ENCODE results near the gene ADAMTS10.

- TF ChIP-seq CTCF (IDR thresholded peaks at IDR 0.05 in 8 of 11, conservative IDR thresholded peaks at IDR 0.05 in 3 of 11): no peak
- TF ChIP-seq POLR2AphosphoS5 (IDR thresholded peaks at IDR 0.05): peak in 1 of 3 donors; percentile 69
- no peak for TF ChIP-seq POLR2A (IDR thresholded peaks at IDR 0.05)
Measured at GRCh38 chr19:8536282-8536681, 74.2 kb downstream of the ADAMTS10 start.

Measured in spleen (tissue), 7 donors.